Skeletal muscle cell (primary cell): ENCODE data around the gene FOXD4L4.
"Not testable (repeated sequence)": the region's sequence is repeated elsewhere in the genome, so short reads cannot be mapped to it uniquely, and the experiment has no call there.

ENCODE experiments used
- DNase-seq: peaks from one replicate; pipeline ENCODE4 v3.0.0-alpha.2; 2010; ENCODE audit warnings: low read depth
- H3K4me3 ChIP-seq: 2 replicates; pipeline ENCODE4 v1.5.1; 2011; ENCODE audit warnings: low read depth, mild to moderate bottlenecking, control low read depth, low read length, moderate library complexity

FOXD4L4 gene

DNA sequence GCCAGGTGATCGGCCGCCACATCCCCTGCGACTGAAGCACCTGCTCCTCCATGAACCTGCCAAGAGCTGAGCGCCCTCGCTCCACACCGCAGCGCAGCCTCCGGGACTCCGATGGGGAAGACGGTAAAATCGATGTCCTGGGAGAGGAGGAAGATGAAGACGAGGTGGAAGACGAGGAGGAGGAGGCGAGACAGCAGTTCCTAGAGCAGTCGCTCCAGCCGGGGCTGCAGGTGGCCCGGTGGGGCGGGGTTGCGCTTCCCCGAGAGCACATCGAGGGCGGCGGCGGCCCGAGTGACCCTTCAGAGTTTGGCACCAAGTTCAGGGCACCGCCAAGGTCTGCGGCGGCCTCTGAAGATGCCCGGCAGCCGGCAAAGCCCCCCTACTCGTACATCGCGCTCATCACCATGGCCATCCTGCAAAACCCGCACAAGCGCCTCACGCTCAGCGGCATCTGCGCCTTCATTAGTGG lies at the start of gene FOXD4L4:
TSS of gene FOXD4L4 (plus strand) at position 51 of the 469 bp plus-strand sequence. CDS start at position 51, 0 bp downstream.
- DNase-seq, H3K4me3 ChIP-seq: not testable (repeated sequence)

GRCh38 chr9:65703550-65703949 lies 33.4 kb upstream of the FOXD4L4 start:
- not testable (repeated sequence) for H3K4me3 ChIP-seq, DNase-seq

DNA sequence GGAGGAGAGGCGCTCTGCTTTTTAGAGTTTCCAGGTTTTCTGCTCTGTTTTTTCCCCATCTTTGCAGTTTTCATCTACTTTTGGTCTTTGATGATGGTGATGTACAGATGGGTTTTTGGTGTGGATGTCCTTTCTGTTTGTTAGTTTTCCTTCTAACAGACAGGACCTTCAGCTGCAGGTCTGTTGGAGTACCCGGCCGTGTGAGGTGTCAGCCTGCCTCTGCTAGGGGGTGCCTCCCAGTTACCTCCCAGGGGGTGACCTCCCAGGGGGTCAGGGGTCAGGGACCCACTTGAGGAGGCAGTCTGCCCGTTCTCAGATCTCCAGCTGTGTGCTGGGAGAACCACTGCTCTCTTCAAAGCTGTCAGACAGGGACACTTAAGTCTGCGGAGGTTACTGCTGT lies 22.5 kb upstream of the FOXD4L4 start:
- H3K4me3 ChIP-seq, DNase-seq: not testable (repeated sequence)

DNA sequence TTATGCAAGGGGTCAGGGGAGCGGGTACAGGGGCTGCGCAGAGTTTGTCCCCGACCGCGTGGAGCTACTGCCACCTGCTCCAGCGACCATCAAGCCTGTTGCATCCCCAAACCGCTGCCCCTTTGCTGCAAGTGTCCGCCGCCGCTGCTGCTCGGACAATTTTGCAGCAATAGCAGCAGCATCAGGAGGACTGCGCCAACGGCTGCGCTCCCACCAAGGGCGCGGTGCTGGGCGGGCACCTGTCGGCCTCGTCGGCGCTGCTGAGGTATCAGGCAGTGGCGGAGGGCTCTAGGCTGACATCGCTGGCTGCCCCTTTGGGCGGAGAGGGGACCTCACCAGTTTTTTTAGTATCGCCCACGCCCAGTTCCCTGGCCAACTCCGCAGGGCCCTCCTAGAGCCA lies 1.2 kb downstream of the FOXD4L4 start:
- DNase-seq, H3K4me3 ChIP-seq: not testable (repeated sequence)
